Calu3 (cell line): ENCODE results near the gene NKX3-2. TPM values are rescaled to one million over a fixed set of nuclear protein-coding genes. Genes with fewer than 3 reads are reported as not detected.

Experiments used
- BruUV-seq: library from RNA; stranded (reverse); fragments of 400-500 nt; replicated peaks from 2 replicates; lab custom pipeline; 2021; lab: Mats Ljungman, UMichigan
- CTCF ChIA-PET: fragments of 300-600 bp; sonication (Branson Sonifier 250); formaldehyde crosslinking; loops from one replicate; lab custom pipeline; 2022; ENCODE audit warnings: antibody characterized with exemption; lab: Charles Lee
- DNase-seq: peaks from one replicate; pipeline ENCODE4 v3.0.0; 2022
- H3K27ac Mint-ChIP-seq: one replicate; pipeline ENCODE4 v1.8.0; 2022; ENCODE audit warnings: mixed read lengths; ENCODE audit not compliant: unreplicated experiment
- H3K27me3 Mint-ChIP-seq: one replicate; pipeline ENCODE4 v1.8.0; 2022; ENCODE audit warnings: mixed read lengths; ENCODE audit not compliant: unreplicated experiment
- H3K36me3 Mint-ChIP-seq: one replicate; pipeline ENCODE4 v1.8.0; 2022; ENCODE audit warnings: mild to moderate bottlenecking, moderate library complexity, mixed read lengths; ENCODE audit not compliant: insufficient read depth, unreplicated experiment
- H3K4me1 Mint-ChIP-seq: one replicate; pipeline ENCODE4 v1.8.0; 2022; ENCODE audit warnings: mild to moderate bottlenecking, low read depth, mixed read lengths; ENCODE audit not compliant: unreplicated experiment
- H3K4me3 Mint-ChIP-seq: one replicate; pipeline ENCODE4 v1.8.0; 2022; ENCODE audit warnings: mild to moderate bottlenecking, low read depth, moderate library complexity, mixed read lengths; ENCODE audit not compliant: unreplicated experiment
- H3K9me3 Mint-ChIP-seq: one replicate; pipeline ENCODE4 v1.8.0; 2022; ENCODE audit warnings: low read depth, mixed read lengths; ENCODE audit not compliant: unreplicated experiment
- intact Hi-C: fragments of 100-400 bp; cut with micrococcal nuclease; formaldehyde crosslinking; loops from one replicate; pipeline ENCODE4 v1.10.0; 2022; ENCODE audit not compliant: unreplicated experiment
- total RNA-seq: library from RNA; stranded (reverse); gene quantifications from 2 replicates; pipeline ENCODE4 v1.2.3, GENCODE V29; 2022
- TF ChIP-seq, protein P1 (sequence below): fragments of 200-600 bp; IDR thresholded peaks from one replicate; pipeline ENCODE4 v1.8.0; 2022; ENCODE audit warnings: antibody characterized with exemption; ENCODE audit not compliant: unreplicated experiment

Gene NKX3-2
- total RNA-seq, 1 experiment from 2014 or later: not detected

DNA sequence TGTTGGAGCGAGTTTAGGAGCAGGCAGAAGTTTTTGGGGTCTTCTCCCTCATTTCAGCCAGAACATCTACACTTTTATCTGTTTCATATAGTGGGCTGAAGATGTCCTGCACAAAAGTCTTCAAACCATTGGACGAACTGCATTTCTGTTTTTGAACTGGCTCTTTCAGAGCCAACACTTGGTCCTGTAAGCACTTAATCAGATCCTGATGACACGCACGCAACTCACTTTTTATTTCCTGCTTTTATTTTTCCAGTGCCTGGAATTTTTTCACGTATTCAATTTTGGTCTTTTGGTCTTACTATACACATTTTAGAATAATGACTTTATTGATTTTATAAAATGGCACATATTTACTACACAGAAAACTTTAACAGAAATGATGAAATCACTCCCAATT is 40.2 kb upstream of the NKX3-2 start:
- no peak for DNase-seq
- no peaks in the 10 kb centered on the region for H3K9me3 Mint-ChIP-seq
- no peaks in the 10 kb centered on the region for H3K27me3 Mint-ChIP-seq
- CTCF ChIA-PET: no interaction called here
- peaks cover 17% of the 10 kb centered on the region for H3K36me3 Mint-ChIP-seq
- BruUV-seq: no TSS peak
- no peak overlapping the region for H3K4me3 Mint-ChIP-seq
- H3K4me1 Mint-ChIP-seq: no peaks in the 10 kb centered on the region
- TF ChIP-seq, protein P1, sequence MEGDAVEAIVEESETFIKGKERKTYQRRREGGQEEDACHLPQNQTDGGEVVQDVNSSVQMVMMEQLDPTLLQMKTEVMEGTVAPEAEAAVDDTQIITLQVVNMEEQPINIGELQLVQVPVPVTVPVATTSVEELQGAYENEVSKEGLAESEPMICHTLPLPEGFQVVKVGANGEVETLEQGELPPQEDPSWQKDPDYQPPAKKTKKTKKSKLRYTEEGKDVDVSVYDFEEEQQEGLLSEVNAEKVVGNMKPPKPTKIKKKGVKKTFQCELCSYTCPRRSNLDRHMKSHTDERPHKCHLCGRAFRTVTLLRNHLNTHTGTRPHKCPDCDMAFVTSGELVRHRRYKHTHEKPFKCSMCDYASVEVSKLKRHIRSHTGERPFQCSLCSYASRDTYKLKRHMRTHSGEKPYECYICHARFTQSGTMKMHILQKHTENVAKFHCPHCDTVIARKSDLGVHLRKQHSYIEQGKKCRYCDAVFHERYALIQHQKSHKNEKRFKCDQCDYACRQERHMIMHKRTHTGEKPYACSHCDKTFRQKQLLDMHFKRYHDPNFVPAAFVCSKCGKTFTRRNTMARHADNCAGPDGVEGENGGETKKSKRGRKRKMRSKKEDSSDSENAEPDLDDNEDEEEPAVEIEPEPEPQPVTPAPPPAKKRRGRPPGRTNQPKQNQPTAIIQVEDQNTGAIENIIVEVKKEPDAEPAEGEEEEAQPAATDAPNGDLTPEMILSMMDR: no peak
- H3K27ac Mint-ChIP-seq: no peak overlapping the region
- intact Hi-C loops: no loop called here

- no peaks in the 10 kb centered on the region for H3K9me3 Mint-ChIP-seq
- TF ChIP-seq, protein P1: no peak
These were observed 35.7 kb upstream of the NKX3-2 start for GRCh38 chr4:13580036-13580435.

GRCh38 chr4:13577660-13578059 is 33.4 kb upstream of the NKX3-2 start:
- no peaks in the 10 kb centered on the region for H3K4me1 Mint-ChIP-seq
- no peak overlapping the region for H3K4me3 Mint-ChIP-seq
- TF ChIP-seq, protein P1: no peak
- no peak overlapping the region for H3K27ac Mint-ChIP-seq
- DNase-seq: no peak
- no peaks in the 10 kb centered on the region for H3K27me3 Mint-ChIP-seq
- intact Hi-C loops: no loop called here
- H3K36me3 Mint-ChIP-seq: peaks cover 5% of the 10 kb centered on the region
- no peaks in the 10 kb centered on the region for H3K9me3 Mint-ChIP-seq
- no TSS peak for BruUV-seq
- CTCF ChIA-PET: no interaction called here

More at GRCh38 chr4:13580036-13580435, 35.7 kb upstream of the NKX3-2 start:
- intact Hi-C loops: no loop called here
- Mint-ChIP-seq H3K27me3 (no peaks in the 10 kb centered on the region), H3K27ac (no peak overlapping the region), H3K4me1 (no peaks in the 10 kb centered on the region), H3K36me3 (peaks cover 10% of the 10 kb centered on the region), H3K4me3 (no peak overlapping the region)
- no TSS peak for BruUV-seq
- DNase-seq: no peak
- CTCF ChIA-PET: no interaction called here

GRCh38 chr4:13570916-13571315 is 26.6 kb upstream of the NKX3-2 start:
- no TSS peak for BruUV-seq
- no peaks in the 10 kb centered on the region for H3K4me1 Mint-ChIP-seq
- DNase-seq: no peak
- no peaks in the 10 kb centered on the region for H3K36me3 Mint-ChIP-seq
- H3K4me3 Mint-ChIP-seq: no peak overlapping the region
- H3K27ac Mint-ChIP-seq: no peak overlapping the region
- intact Hi-C loops: no loop called here
- CTCF ChIA-PET: no interaction called here
- TF ChIP-seq, protein P1: no peak
- no peaks in the 10 kb centered on the region for H3K9me3 Mint-ChIP-seq
- no peaks in the 10 kb centered on the region for H3K27me3 Mint-ChIP-seq
